GM19238 (cell line): ENCODE measurements around the gene HLCS.

Experiments
- DNase-seq: peaks from one replicate; pipeline ENCODE4 v3.0.0; 2011; ENCODE audit warnings: low spot score; ENCODE audit not compliant: insufficient read length

The HLCS gene

GRCh38 chr21:36813052-36813451, 153.4 kb downstream of the HLCS start:
- DNase-seq: no peak

DNA sequence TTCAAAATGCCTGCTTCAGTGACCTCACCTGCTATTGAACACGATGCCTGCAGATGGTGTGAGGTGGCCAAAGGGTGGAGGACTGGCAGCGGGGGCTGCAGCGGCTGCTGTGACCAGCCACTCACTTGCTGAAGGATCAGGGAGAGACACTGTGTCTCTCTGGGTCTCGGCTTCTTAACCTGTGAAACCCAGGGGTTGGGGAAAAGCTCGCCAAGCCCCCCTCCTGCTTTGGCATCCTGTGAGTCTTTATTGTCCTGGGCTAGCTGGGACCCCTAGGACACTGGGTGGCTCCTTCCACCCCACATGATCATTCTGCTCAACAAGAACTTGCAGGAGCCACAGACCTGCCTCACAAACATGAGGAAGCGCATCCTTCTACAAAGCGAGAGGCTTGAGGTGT, 154.7 kb downstream of the HLCS start:
- DNase-seq: no peak

DNA sequence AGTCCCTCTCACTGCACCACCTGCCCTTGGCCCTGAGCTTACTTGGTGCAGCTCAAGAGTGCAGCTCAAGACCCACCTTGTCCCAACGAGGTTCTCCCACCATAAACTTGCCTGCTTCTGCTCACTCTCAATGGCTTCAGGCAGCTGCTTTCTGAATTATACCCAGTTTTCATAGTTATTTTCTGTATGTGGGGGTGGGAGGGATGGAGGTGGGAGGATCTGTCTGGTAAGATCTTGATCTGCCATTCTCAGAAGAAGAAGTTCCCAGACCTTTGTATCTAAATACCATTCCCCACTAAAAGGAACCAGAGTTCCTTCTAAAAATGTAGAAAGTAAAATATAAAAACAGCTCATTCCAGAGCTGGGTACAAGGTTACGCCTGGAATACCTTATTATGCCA, 156.0 kb downstream of the HLCS start:
- DNase-seq: no peak

- DNase-seq: no peak
These were observed 159.0 kb downstream of the HLCS start for GRCh38 chr21:36807422-36807928.

DNA sequence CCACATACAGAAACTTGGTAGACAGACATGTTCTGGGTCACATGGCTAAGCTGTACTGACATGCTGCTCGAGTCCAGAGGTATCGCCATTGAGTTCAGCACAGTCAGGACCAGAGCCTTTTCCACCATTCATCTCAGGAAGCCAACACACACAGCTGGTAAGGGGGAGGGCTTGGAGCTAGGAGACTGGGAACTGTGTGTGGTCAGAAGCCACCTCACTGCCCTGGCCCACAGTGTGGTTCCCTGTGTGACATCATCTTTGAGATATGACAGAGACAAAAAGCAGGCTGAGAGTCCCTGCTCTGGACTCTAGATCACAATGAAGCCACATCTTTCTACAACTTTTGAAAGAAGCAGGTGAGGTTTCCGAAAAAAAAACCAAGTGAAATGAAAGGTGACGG, 160.4 kb downstream of the HLCS start:
- DNase-seq: no peak

DNA sequence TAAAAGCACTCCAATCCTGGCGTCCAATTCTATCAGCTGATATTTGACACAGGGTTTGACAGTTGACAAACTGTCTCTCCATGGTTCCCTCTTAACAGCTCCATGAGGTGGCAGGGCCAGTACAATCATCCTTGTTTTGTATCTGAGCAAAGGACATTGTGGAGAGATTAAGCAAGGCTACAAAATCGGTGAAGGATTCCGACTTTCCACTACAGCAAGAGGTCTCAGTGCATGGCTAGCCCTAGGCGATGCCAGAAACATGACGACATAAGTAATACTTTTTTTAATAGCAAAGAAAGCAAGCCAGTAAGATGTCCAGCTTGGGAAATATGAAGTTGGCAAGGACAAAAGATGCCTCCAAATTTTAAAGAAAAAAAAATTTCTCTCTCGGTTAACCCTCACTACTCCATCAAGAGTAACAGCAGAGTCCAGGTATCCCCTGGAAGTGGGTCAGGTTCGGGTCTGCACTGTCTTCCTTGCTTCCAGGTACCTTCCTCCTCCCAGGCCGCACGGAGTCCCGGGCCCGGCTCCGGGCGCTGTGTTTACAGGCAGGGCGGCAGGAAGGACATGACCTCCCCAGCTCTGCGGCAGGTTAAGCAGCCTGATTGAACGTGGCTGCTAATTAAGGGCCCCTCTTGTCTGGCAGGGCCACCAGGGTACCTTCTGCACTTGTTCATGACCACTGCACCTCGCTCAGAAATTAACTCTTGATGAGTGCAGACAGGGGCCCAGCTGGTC, 161.4 kb downstream of the HLCS start:
- DNase-seq: no peak

- no peak for DNase-seq
These were observed 162.5 kb downstream of the HLCS start for GRCh38 chr21:36803816-36804439.

GRCh38 chr21:36803051-36803645, 163.3 kb downstream of the HLCS start:
- no peak for DNase-seq

- no peak for DNase-seq
These were observed 165.7 kb downstream of the HLCS start for GRCh38 chr21:36800734-36801133.

DNA sequence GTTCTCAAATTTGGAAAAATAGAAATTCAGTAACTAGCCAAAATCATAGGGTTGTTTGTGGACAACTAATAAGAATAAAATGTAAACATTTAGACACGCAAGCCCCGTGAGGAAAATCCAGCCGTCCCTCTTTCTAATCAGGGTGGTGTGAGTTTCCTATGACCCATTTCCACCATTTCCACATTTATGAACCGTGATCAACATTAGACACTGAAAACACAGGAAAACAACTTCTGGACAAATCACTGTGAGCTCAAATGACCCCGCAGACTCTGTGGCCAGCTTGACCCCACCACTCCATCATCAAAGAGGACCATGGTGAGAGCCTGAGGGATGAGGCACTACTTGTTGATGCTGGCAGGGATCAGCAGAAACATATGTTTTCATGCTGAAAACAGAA, 166.6 kb downstream of the HLCS start:
- DNase-seq: no peak

- DNase-seq: no peak
These were observed 168.0 kb downstream of the HLCS start for GRCh38 chr21:36798491-36798890.

DNA sequence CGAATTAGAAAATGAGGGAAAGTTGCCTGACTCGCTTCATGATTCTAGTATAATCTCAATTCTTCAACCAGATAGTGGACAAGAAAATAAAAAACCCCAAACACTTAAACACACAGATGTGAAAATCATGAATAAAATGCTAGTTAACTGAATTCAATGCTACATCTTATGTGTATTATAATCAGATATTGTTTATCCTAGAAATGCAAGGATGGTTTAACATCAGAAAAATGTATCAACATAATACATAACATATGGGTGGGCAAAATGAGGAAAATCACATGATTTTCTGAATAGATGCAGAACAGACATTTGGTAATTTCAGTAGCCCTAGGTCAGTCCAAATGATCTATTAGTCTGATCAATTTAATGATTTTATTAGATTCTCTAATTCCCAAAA, 170.4 kb downstream of the HLCS start:
- no peak for DNase-seq

GRCh38 chr21:36792505-36792967, 173.9 kb downstream of the HLCS start:
- DNase-seq: no peak

GRCh38 chr21:36791695-36792470, 174.6 kb downstream of the HLCS start:
- no peak for DNase-seq

DNA sequence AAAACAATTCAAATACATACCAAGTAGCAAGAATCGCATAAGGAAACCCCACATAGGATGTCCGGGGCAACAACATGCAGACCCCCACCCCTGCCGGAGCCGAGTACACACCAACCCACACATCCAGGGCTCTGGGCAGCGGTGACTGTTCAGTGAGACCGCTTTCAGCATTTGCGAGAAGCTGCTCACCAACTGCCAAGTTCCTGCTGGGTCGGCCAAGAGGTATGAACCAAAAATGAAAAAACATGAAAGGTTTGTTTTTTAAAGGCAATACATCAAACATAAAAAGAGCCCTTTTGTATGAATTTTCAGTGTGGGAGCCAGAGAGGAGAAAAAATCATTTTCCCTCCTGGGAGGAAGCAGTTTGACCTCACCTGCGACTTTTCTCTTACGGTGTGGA, 175.3 kb downstream of the HLCS start:
- no peak for DNase-seq

- DNase-seq: no peak
These were observed 175.9 kb downstream of the HLCS start for GRCh38 chr21:36790616-36791015.

DNA sequence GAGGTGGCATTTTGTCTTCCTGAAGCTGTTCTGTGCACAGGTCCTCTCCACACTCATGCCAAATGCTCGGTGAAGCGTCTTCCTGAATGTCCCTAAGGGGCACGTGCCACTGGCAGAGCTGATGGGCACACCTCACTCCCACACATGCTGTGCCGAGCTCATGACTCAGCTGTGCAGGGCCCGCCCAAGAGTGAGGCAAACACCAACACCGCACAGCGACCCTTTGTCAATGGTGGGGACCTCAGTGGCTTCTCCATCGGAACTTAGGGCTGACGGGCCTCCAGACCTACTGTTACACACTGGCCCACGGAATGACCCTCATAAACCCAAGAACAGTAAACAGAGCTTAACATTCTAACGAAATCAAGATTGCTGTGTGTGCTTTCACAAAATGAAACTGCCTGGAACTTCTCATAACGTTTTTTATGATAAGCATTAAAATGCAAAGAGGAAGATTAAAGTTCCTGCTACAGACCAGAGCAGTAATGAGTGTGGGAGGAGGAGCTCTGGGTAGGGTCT, 178.3 kb downstream of the HLCS start:
- DNase-seq: no peak

DNA sequence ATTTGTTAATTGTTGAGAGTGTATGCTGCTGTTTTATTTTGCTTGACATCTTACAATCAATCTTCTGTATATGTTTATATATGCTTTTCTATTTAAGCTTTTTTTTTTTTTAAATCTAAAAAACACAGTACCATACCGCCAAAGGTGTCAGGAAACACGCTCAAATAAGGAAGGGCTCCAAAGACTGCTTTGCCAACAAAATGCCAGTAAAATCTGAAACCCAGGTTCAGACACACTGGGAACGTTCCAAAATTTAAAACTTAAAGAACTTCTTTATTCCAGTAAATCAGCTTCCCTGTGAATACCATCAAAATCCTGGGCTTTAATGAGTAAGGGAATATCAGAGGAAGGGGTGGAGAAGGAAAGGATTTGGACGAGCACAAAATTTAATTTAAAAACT, 180.3 kb downstream of the HLCS start:
- no peak for DNase-seq

DNA sequence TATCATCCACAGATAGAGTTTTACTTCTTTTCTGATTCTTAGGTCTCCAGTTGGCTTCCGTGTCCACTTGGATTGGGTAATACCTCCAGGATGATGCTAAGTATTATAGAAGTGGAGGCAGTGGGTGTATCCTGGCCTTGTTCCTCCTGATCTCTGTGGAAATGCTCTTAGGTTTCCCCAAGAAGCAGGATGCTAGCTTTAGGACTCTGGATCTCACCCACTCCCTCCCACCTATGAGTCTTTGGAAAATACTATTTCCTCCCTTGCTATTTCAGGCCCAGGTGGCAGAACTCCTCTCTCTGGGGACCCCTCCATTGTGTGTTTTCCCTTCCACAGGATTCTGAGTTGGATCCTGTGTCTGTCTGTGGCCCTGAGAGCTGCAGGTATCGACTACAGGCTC, 180.9 kb downstream of the HLCS start:
- DNase-seq: no peak

GRCh38 chr21:36784947-36785346, 181.5 kb downstream of the HLCS start:
- no peak for DNase-seq

GRCh38 chr21:36783612-36784374, 182.7 kb downstream of the HLCS start:
- DNase-seq: no peak
